HepG2 (cell line): ENCODE measurements around the gene TOMM20. TPM values are rescaled to one million over a fixed set of nuclear protein-coding genes. Genes with fewer than 3 reads are reported as not detected.
A peak's percentile ranks its signal among the peaks of the same experiment; 100 is the strongest.

Source experiments
- BRCA1 ChIP-seq: sonication (generic); formaldehyde crosslinking; IDR thresholded peaks from 2 replicates; pipeline ENCODE4 v1.4.0; 2020; ENCODE audit warnings: missing genetic modification reagents
- EEA1 ChIP-seq: sonication (generic); formaldehyde crosslinking; IDR thresholded peaks from 2 replicates; pipeline ENCODE4 v1.5.1; 2020; ENCODE audit warnings: mild to moderate bottlenecking, missing genetic modification reagents, borderline replicate concordance
- GLI4 ChIP-seq: sonication (generic); formaldehyde crosslinking; IDR thresholded peaks from 2 replicates; pipeline ENCODE4 v1.5.1; 2020; ENCODE audit warnings: missing genetic modification reagents, mild to moderate bottlenecking, moderate library complexity, borderline replicate concordance
- HCFC1 ChIP-seq: fragments of 150-350 bp; IDR thresholded peaks from 2 replicates; pipeline ENCODE4 v1.6.1; 2014; ENCODE audit warnings: low read depth, low read length
- HDAC6 ChIP-seq: fragments of 200-600 bp; sonication (generic); IDR thresholded peaks from 2 replicates; pipeline ENCODE4 v1.7.0; 2017; ENCODE audit warnings: mild to moderate bottlenecking, antibody characterized with exemption, low read length, low read depth
- JDP2 ChIP-seq: sonication (generic); formaldehyde crosslinking; IDR thresholded peaks from 2 replicates; pipeline ENCODE4 v1.8.1; 2022; ENCODE audit warnings: missing genetic modification reagents, borderline replicate concordance
- MTA1 ChIP-seq: sonication (generic); formaldehyde crosslinking; IDR thresholded peaks from 2 replicates; pipeline ENCODE4 v1.4.0; 2020; ENCODE audit warnings: missing genetic modification reagents, mild to moderate bottlenecking, borderline replicate concordance
- NBN ChIP-seq: fragments of 450-650 bp; conservative IDR thresholded peaks from 2 replicates; pipeline ENCODE4 v1.6.1; 2017
- NFIB ChIP-seq: sonication (generic); formaldehyde crosslinking; IDR thresholded peaks from 2 replicates; pipeline ENCODE4 v1.9.0; 2021; ENCODE audit warnings: missing genetic modification reagents, mild to moderate bottlenecking, borderline replicate concordance
- NFYB ChIP-seq: sonication (generic); formaldehyde crosslinking; IDR thresholded peaks from 2 replicates; pipeline ENCODE4 v1.4.0; 2020; ENCODE audit warnings: missing genetic modification reagents
- NKX3-1 ChIP-seq: sonication (generic); formaldehyde crosslinking; IDR thresholded peaks from 2 replicates; pipeline ENCODE4 v1.5.0; 2020; ENCODE audit warnings: missing genetic modification reagents
- NRL ChIP-seq: sonication (generic); formaldehyde crosslinking; IDR thresholded peaks from 2 replicates; pipeline ENCODE4 v1.5.0; 2020; ENCODE audit warnings: missing genetic modification reagents, mild to moderate bottlenecking, moderate library complexity, borderline replicate concordance
- PCBP1 ChIP-seq: fragments of 200-400 bp; formaldehyde crosslinking; IDR thresholded peaks from 2 replicates; pipeline ENCODE4 v1.6.1; 2017; ENCODE audit warnings: mild to moderate bottlenecking, low read depth, low read length, borderline replicate concordance
- PHF20 ChIP-seq: sonication (generic); formaldehyde crosslinking; IDR thresholded peaks from 2 replicates; pipeline ENCODE4 v1.5.0; 2020; ENCODE audit warnings: mild to moderate bottlenecking, missing genetic modification reagents
- RBAK ChIP-seq: sonication (generic); formaldehyde crosslinking; IDR thresholded peaks from 2 replicates; pipeline ENCODE4 v1.5.1; 2020; ENCODE audit warnings: mild to moderate bottlenecking, missing genetic modification reagents
- TCF12 ChIP-seq, 2 experiments: fragments of 450-650 bp in 1 of 2; sonication (generic) in 1 of 2; formaldehyde crosslinking in 1 of 2; IDR thresholded peaks; 2 replicates each; pipeline versions ENCODE4 v1.6.1 to v1.8.0; 2017 to 2022; ENCODE audit warnings: antibody characterized with exemption in 1 of 2, mild to moderate bottlenecking in 1 of 2, missing genetic modification reagents in 1 of 2, moderate library complexity in 1 of 2
- THYN1 ChIP-seq: sonication (generic); formaldehyde crosslinking; IDR thresholded peaks from 2 replicates; pipeline ENCODE4 v1.8.1; 2023; ENCODE audit warnings: low read depth, mild to moderate bottlenecking, moderate library complexity, missing genetic modification reagents, borderline replicate concordance
- ZBTB7B ChIP-seq: sonication (generic); formaldehyde crosslinking; IDR thresholded peaks from 2 replicates; pipeline ENCODE4 v1.4.0; 2020; ENCODE audit warnings: missing genetic modification reagents
- ZKSCAN1 ChIP-seq: fragments of 150-350 bp; IDR thresholded peaks from 2 replicates; pipeline ENCODE4 v1.6.1; 2014; ENCODE audit warnings: low read length
- ZNF10 ChIP-seq: sonication (generic); formaldehyde crosslinking; IDR thresholded peaks from 2 replicates; pipeline ENCODE4 v1.4.0; 2020; ENCODE audit warnings: mild to moderate bottlenecking, low read depth, missing genetic modification reagents, borderline replicate concordance
- ZNF234 ChIP-seq: sonication (generic); formaldehyde crosslinking; conservative IDR thresholded peaks from 2 replicates; pipeline ENCODE4 v1.5.1; 2020; ENCODE audit warnings: mild to moderate bottlenecking, missing genetic modification reagents
- ZNF44 ChIP-seq: sonication (generic); formaldehyde crosslinking; IDR thresholded peaks from 2 replicates; pipeline ENCODE4 v1.5.1; 2020; ENCODE audit warnings: mild to moderate bottlenecking, missing genetic modification reagents
- ZNF556 ChIP-seq: sonication (generic); formaldehyde crosslinking; IDR thresholded peaks from 2 replicates; pipeline ENCODE4 v1.4.0; 2020; ENCODE audit warnings: mild to moderate bottlenecking, missing genetic modification reagents, borderline replicate concordance
- ZNF580 ChIP-seq: IDR thresholded peaks from 2 replicates; pipeline ENCODE4 v1.6.1; 2016; ENCODE audit warnings: low read depth, borderline replicate concordance
- ZNF607 ChIP-seq: sonication (generic); formaldehyde crosslinking; IDR thresholded peaks from 2 replicates; pipeline ENCODE4 v1.5.1; 2020; ENCODE audit warnings: missing genetic modification reagents, mild to moderate bottlenecking, borderline replicate concordance
- ZNF619 ChIP-seq: sonication (generic); formaldehyde crosslinking; IDR thresholded peaks from 2 replicates; pipeline ENCODE4 v1.4.0; 2020; ENCODE audit warnings: mild to moderate bottlenecking, missing genetic modification reagents
- ZNF7 ChIP-seq: IDR thresholded peaks from 2 replicates; pipeline ENCODE4 v1.6.1; 2016; ENCODE audit warnings: missing biosample characterization, missing genetic modification reagents
- ZNF891 ChIP-seq: sonication (generic); formaldehyde crosslinking; IDR thresholded peaks from 2 replicates; pipeline ENCODE4 v1.5.0; 2020; ENCODE audit warnings: mild to moderate bottlenecking, missing genetic modification reagents
- polyA plus RNA-seq, 8 experiments: library from polyadenylated mRNA; depleted of rRNA in 3 of 8; stranded (reverse) in 7 of 8; unstranded in 1 of 8; fragments of >200 nt; fragmentation: Illumina TruSeq in 4 of 8; extraction: Trizol in 4 of 8; gene quantifications; 2 replicates each; pipeline versions ENCODE4 v1.2.1 to v1.2.3, GENCODE V29; 2011 to 2016; ENCODE audit warnings: low read depth in 4 of 8, missing spikeins in 1 of 8, mixed read lengths in 1 of 8; ENCODE audit not compliant: insufficient read depth in 1 of 8
- total RNA-seq, 5 experiments: library from RNA; depleted of rRNA; stranded (reverse); fragments of >200 nt; fragmentation: Illumina TruSeq; extraction: Trizol; gene quantifications; 2 replicates each; pipeline ENCODE4 v1.2.3, GENCODE V29; 2016; ENCODE audit warnings: low read depth in 1 of 5
- TF ChIP-seq, protein P1 (sequence below): sonication (generic); formaldehyde crosslinking; IDR thresholded peaks from 2 replicates; pipeline ENCODE4 v1.4.0; 2020; ENCODE audit warnings: missing genetic modification reagents

The TOMM20 gene
- total and polyA plus RNA-seq, 2 of the 13 experiments (the other 11 are each of a cell fraction or from before 2014, with no cell fraction given), result 153 to 376 TPM

- TF ChIP-seq NFIB (CRISPR knock-in tag), result peak; percentile 71; the same call in 1 of the 2 replicates
- peak; percentile 84 for TF ChIP-seq MTA1 (CRISPR knock-in tag)
- TF ChIP-seq ZNF10, result no peak
- no peak; the same call in 1 of the 2 replicates for TF ChIP-seq BRCA1 (CRISPR knock-in tag)
- TF ChIP-seq ZNF580 (CRISPR knock-in tag), result peak; percentile 91
- TF ChIP-seq ZNF556 (CRISPR knock-in tag), result 0 out of 2 replicates have a peak, but pooled peaks have one; percentile 21
- TF ChIP-seq NKX3-1, result peak; percentile 76; the same call in 1 of the 2 replicates
- TF ChIP-seq ZNF44, result no peak
- TF ChIP-seq THYN1 (CRISPR knock-in tag), result no peak
- no peak for TF ChIP-seq PHF20 (CRISPR knock-in tag)
- TF ChIP-seq PCBP1, result no peak
- peak; percentile 69; the same call in 1 of the 2 replicates for TF ChIP-seq ZNF607
- no peak for TF ChIP-seq HCFC1
- no peak for TF ChIP-seq HDAC6
- no peak for TF ChIP-seq NBN
- TF ChIP-seq ZBTB7B, result peak; percentile 92
- no peak for TF ChIP-seq ZNF891 (CRISPR knock-in tag)
- no peak for TF ChIP-seq ZNF619 (CRISPR knock-in tag)
- TF ChIP-seq ZNF7 (CRISPR knock-in tag), result no peak
- TF ChIP-seq ZNF234 (CRISPR knock-in tag), result no peak
- TF ChIP-seq GLI4 (CRISPR knock-in tag), result no peak
- TF ChIP-seq, protein P1, sequence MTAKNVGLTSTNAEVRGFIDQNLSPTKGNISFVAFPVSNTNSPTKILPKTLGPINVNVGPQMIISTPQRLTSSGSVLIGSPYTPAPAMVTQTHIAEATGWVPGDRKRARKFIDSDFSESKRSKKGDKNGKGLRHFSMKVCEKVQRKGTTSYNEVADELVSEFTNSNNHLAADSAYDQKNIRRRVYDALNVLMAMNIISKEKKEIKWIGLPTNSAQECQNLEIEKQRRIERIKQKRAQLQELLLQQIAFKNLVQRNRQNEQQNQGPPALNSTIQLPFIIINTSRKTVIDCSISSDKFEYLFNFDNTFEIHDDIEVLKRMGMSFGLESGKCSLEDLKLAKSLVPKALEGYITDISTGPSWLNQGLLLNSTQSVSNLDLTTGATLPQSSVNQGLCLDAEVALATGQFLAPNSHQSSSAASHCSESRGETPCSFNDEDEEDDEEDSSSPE (CRISPR knock-in tag), result 0 out of 2 replicates have a peak, but pooled peaks have one; percentile 39
- no peak for TF ChIP-seq TCF12 (IDR thresholded peaks at IDR 0.05)
- peak; percentile 61; the same call in 1 of the 2 replicates for TF ChIP-seq TCF12 (CRISPR knock-in tag; IDR thresholded peaks at IDR 0.05)
- 0 out of 2 replicates have a peak, but pooled peaks have one; percentile 8 for TF ChIP-seq NRL (CRISPR knock-in tag)
- TF ChIP-seq RBAK (CRISPR knock-in tag), result no peak
- TF ChIP-seq EEA1 (CRISPR knock-in tag), result peak; percentile 50; the same call in 1 of the 2 replicates
- TF ChIP-seq JDP2 (CRISPR knock-in tag), result no peak
- no peak for TF ChIP-seq ZKSCAN1
- peak; percentile 10; the same call in 1 of the 2 replicates for TF ChIP-seq NFYB (CRISPR knock-in tag)
These were observed 60.2 kb downstream of the TOMM20 start (continued) for GRCh38 chr1:235068158-235069121.
